ENCODE data around the gene CAMTA1.
"Not testable (repeated sequence)": the region's sequence is repeated elsewhere in the genome, so short reads cannot be mapped to it uniquely, and the experiment has no call there.

CAMTA1 gene

GRCh38 chr1:6809461-6809860 is 24.2 kb downstream of the CAMTA1 start:
- no peak for DNase-seq (ENCODE audit: low read depth in 1 of 2, low spot score in 1 of 2)

- not testable (repeated sequence) for DNase-seq (ENCODE audit: low read depth in 1 of 2, low spot score in 1 of 2)
Observed at GRCh38 chr1:6810146-6810734, 25.0 kb downstream of the CAMTA1 start.

GRCh38 chr1:6811583-6811982 is 26.3 kb downstream of the CAMTA1 start:
- DNase-seq (ENCODE audit: low read depth in 1 of 2, low spot score in 1 of 2) = no peak

GRCh38 chr1:6813165-6813564 is 27.9 kb downstream of the CAMTA1 start:
- no peak for DNase-seq (ENCODE audit: low read depth in 1 of 2, low spot score in 1 of 2)

- no peak for DNase-seq (ENCODE audit: low read depth in 1 of 2, low spot score in 1 of 2)
Observed at GRCh38 chr1:6815726-6816125, 30.5 kb downstream of the CAMTA1 start.

- no peak for DNase-seq (ENCODE audit: low read depth in 1 of 2, low spot score in 1 of 2)
Observed at GRCh38 chr1:6819246-6820040, 34.2 kb downstream of the CAMTA1 start.

GRCh38 chr1:6820899-6821298 is 35.6 kb downstream of the CAMTA1 start:
- DNase-seq (ENCODE audit: low read depth in 1 of 2, low spot score in 1 of 2) = no peak

- no peak for DNase-seq (ENCODE audit: low read depth in 1 of 2, low spot score in 1 of 2)
Observed at GRCh38 chr1:6822530-6823359, 37.5 kb downstream of the CAMTA1 start.

GRCh38 chr1:6823793-6824192 is 38.5 kb downstream of the CAMTA1 start:
- DNase-seq (ENCODE audit: low read depth in 1 of 2, low spot score in 1 of 2) = no peak

- no peak for DNase-seq (ENCODE audit: low read depth in 1 of 2, low spot score in 1 of 2)
Observed at GRCh38 chr1:6824665-6825368, 39.6 kb downstream of the CAMTA1 start.

GRCh38 chr1:6825828-6826227 is 40.6 kb downstream of the CAMTA1 start:
- no peak for DNase-seq (ENCODE audit: low read depth in 1 of 2, low spot score in 1 of 2)

- no peak for DNase-seq (ENCODE audit: low read depth in 1 of 2, low spot score in 1 of 2)
Observed at GRCh38 chr1:6827079-6827478, 41.8 kb downstream of the CAMTA1 start.

- DNase-seq (ENCODE audit: low read depth in 1 of 2, low spot score in 1 of 2) = no peak
Observed at GRCh38 chr1:6827630-6828165, 42.4 kb downstream of the CAMTA1 start.

- DNase-seq (ENCODE audit: low read depth in 1 of 2, low spot score in 1 of 2) = no peak
Observed at GRCh38 chr1:6831366-6831765, 46.1 kb downstream of the CAMTA1 start.

GRCh38 chr1:6832006-6832405 is 46.8 kb downstream of the CAMTA1 start:
- not testable (repeated sequence) for DNase-seq (ENCODE audit: low read depth in 1 of 2, low spot score in 1 of 2)

GRCh38 chr1:6832531-6833188 is 47.4 kb downstream of the CAMTA1 start:
- no peak for DNase-seq (ENCODE audit: low read depth in 1 of 2, low spot score in 1 of 2)

GRCh38 chr1:6833804-6834203 is 48.5 kb downstream of the CAMTA1 start:
- no peak for DNase-seq (ENCODE audit: low read depth in 1 of 2, low spot score in 1 of 2)

- DNase-seq (ENCODE audit: low read depth in 1 of 2, low spot score in 1 of 2) = no peak
Observed at GRCh38 chr1:6834366-6834765, 49.1 kb downstream of the CAMTA1 start.

- no peak for DNase-seq (ENCODE audit: low read depth in 1 of 2, low spot score in 1 of 2)
Observed at GRCh38 chr1:6835139-6835538, 49.9 kb downstream of the CAMTA1 start.

GRCh38 chr1:6842301-6842700 is 57.0 kb downstream of the CAMTA1 start:
- DNase-seq (ENCODE audit: low read depth in 1 of 2, low spot score in 1 of 2) = no peak

- not testable (repeated sequence) for DNase-seq (ENCODE audit: low read depth in 1 of 2, low spot score in 1 of 2)
Observed at GRCh38 chr1:6845786-6846185, 60.5 kb downstream of the CAMTA1 start.

Data from activated CD4-positive, alpha-beta T cell treated with anti-CD3 and anti-CD28 coated beads, Interleukin-2, amount 50 U/mL, for 24 hours (primary cell).